Prostate gland (tissue), 2 donors: ENCODE data around the gene FRMD4A.

Experiments
- POLR2AphosphoS5 ChIP-seq: sonication (generic); formaldehyde crosslinking; IDR thresholded peaks from one replicate; pipeline ENCODE4 v1.6.1; 2017; ENCODE audit warnings: antibody characterized with exemption
- TF ChIP-seq, protein P1 (sequence below), 4 experiments: fragments of 200-600 bp in 2 of 4; fragments of 450-650 bp in 2 of 4; sonication (generic) in 2 of 4; IDR thresholded peaks; 1 replicate in 3 of 4; 2 replicates in 1 of 4; pipeline ENCODE4 v1.5.1; 2016 to 2019; ENCODE audit warnings: antibody characterized with exemption in 4 of 4, mild to moderate bottlenecking in 2 of 4, moderate library complexity in 2 of 4

DNA sequence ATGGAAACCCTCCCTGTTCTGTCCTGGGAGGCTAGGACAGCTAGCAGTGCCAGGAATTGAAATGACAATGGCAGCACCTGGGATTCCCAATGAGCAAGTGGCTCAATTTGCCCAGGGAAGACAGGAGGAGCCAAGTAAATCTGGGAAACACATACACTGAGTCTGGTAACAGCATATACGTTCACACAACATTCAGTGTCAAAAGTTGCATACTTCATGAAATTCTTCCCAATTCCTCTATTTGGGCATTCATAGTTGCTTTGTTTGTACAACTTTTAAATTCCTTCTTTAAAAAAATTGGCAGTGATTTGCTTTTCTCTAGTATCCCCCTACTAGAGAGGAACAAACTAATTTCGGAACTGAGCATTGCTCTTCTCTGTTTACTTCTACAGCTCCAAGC lies 2.9 kb upstream of the FRMD4A start:
- TF ChIP-seq, protein P1, sequence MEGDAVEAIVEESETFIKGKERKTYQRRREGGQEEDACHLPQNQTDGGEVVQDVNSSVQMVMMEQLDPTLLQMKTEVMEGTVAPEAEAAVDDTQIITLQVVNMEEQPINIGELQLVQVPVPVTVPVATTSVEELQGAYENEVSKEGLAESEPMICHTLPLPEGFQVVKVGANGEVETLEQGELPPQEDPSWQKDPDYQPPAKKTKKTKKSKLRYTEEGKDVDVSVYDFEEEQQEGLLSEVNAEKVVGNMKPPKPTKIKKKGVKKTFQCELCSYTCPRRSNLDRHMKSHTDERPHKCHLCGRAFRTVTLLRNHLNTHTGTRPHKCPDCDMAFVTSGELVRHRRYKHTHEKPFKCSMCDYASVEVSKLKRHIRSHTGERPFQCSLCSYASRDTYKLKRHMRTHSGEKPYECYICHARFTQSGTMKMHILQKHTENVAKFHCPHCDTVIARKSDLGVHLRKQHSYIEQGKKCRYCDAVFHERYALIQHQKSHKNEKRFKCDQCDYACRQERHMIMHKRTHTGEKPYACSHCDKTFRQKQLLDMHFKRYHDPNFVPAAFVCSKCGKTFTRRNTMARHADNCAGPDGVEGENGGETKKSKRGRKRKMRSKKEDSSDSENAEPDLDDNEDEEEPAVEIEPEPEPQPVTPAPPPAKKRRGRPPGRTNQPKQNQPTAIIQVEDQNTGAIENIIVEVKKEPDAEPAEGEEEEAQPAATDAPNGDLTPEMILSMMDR (IDR thresholded peaks at IDR 0.05) = no peak
- no peak for TF ChIP-seq POLR2AphosphoS5
